GM19468 (cell line): ENCODE data around the gene MIB1.
"Not testable (repeated sequence)": the region's sequence is repeated elsewhere in the genome, so short reads cannot be mapped to it uniquely, and the experiment has no call there.

Experiments used
- ATAC-seq: cut with Tn5 transposase; IDR thresholded peaks from one replicate; pipeline ENCODE4 v1.9.1; 2021; ENCODE audit warnings: mild to moderate bottlenecking, moderate library complexity, moderate number of reproducible peaks; ENCODE audit not compliant: unreplicated experiment; ENCODE audit errors: extremely low read depth

MIB1 gene

DNA sequence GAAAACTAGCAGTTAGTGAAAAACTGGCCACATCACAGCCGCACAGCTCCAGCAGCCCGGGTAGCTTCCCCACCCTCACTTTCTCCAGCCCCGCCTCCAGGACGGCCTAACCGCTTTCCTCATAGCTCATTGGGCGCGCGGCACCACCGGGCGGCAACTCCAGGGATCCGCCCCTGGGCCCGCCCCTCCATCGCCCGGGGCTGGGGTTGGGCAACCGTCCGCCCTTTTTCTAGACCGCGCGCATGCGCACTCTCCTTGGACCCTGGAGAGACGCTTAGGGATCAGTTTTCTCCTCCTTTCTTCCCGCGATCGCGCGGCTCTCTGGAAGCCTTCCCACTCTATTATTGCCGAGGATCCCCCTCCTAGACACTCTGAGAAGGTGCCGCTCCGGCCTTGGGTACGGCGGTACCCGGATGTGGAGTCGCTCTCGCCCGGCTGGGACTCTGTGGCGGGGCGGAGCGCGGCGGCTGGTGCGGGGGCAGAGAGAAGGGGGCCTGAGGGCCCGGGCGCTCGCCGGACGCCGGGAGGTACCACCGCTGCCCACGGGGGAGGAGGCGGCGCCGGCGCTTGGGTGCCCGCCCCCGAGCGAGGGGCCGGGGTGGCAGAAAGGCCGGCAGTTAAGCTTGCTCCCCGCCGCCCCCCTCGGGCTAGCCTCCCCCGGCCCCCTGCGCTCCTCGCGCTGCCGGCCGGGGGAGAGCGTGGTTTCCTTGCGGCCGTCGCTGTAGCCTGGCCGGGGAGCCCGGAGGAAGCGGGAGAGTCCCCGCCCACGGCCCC lies at the start of gene MIB1:
Gene MIB1, plus strand, starts transcription at position 255 of the 774 bp plus-strand sequence. CDS start 792 bp downstream, outside the sequence.
- peak; percentile 93 for ATAC-seq

DNA sequence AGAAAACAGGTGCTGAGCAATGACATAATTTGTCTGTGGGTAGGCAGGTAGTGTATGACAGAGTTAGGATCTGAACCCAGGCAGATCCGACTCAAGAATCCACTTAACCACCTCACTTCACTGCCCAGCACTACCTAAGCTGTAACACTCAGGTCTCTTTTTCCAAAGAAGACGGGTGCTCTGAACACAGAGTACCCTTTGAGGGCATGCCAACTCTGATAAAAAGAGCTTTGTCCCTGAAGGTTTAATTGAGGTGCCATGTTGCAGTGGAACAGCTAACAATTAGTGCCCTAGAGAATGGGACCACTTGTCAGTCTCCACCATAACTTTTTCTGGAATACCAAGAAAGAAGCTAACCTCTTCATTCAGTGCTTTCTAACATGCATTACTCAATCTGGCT lies 47.3 kb upstream of the MIB1 start:
- no peak for ATAC-seq

DNA sequence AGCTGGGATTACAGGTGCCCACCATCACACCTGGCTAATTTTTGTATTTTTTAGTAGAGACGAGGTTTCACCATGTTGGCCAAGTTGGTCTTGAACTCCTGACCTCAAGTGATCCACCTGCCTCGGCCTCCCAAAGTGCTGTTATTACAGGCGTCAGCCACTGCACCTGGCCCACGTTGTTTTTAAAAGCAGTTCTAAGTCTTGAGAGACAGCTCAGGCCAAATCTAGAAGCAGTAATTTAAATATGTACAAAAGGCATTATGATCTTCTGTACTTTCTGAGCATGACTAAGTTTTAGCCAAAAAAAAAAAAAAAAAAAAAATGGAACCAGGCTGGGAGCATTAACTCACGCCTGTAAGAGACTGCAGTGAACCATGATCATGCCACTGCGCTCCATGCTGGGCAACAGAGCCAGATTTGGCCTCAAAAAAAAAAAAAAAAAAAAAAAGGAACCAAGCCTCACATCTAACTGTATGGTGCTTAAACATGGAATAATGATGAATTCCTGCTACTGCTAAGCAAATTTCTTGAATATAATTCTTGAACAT lies 40.0 kb upstream of the MIB1 start:
- ATAC-seq: no peak

DNA sequence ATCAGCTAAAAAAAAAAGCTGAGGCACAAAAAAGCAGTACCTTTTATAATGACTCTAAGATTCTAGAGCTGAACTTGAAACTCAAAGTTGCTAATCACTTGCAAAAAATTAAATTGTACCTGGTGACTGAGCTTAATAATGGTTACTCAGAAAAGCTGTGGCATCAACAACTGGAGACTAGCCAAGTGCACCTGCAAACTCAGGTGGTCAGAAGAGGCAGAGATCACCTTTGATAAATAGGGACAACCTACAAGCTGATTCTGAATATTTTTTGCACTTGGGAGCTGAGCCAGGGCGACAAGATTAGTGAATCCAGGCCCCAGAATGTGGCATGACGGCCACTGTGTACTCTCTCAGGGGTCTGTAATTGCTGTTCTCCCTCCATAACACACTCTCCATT lies 39.0 kb upstream of the MIB1 start:
- ATAC-seq: no peak

DNA sequence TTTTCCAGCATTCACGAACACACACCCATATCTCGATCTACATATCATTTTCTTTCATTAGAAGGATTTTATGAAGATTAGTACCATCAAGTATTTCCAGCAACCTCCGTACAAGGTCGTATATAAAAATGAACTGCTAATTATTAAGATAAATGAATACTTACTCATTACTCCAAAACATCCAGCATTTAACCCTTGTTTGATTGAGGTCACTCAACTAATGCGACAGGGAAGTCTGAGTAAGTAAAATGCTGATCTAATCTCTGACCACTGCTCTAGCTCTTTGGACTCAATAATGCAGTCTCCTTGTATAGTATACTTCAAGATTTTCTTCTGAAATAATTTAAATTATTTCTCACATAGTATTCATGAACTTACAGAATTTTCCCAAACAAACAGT lies 38.0 kb upstream of the MIB1 start:
- ATAC-seq: no peak

DNA sequence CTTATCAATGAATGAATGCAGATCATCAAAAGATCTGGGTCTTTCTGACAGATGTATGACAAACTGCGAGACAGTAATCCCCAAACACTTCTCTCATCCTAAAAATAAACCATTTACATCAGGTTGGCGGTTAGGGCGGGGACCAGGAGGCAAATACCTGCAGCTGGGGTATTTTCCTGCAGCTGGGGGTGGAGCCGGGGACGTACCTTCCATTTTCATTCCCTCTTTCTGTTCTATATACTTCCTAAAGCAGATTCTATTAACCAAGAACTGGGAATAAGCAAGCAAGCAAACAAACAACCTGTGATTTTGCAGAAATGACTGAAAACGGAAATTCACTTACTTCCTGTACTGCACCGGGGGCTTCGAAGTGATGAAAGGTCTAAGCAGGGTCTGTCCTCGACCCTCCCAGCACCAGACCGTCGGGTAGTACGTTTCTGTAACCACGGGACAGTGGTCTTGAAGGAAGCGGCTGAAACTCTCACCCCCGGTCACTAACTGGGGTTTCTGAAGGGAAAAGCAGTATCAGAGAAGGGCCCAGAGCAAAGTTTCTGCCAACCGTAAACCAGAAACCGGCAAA lies 37.3 kb upstream of the MIB1 start:
- no peak for ATAC-seq

DNA sequence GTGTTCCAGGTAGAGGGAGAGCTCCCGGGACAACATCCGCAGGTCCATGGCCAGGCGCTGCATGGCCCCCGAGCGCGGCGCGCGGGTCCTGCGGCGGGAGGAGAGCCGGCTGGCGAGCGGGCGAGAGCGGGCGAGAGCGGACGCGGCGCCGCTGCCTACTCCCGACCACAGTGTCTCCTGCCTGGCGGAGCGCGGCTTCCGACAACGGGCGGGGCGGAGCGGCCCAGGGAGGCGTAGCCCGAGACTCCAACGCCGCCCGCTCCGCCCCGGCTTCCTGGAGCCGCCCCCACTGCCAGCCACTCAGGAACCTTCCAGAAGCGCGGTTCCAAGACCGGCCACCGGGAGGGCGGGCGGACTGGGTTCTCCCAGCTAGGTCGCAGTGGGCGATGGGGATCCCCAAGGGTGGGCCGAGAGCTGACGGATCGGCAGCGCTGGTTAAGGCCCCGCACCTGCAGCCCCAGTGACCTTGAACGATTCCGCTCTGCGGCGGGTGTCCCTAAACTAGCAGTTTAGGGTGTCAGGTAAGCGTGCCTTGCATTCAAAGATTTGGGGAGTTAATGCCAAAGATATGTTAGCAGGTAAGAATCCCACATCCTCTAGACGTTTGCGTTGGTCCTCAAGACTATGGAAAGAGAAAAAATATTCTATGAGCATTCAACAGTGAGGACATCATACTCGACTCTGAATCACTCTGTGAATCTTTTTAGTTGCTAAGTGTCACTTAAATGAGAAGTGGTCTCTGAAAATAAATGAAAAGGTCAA lies 35.8 kb upstream of the MIB1 start, which contains the start of gene ABHD3:
Gene ABHD3, minus strand, starts transcription at position 172 of the 762 bp plus-strand sequence. Its CDS starts 109 bp downstream, at position 63.
- ATAC-seq: peak; percentile 83

GRCh38 chr18:21706386-21706865 lies 34.2 kb upstream of the MIB1 start:
- no peak for ATAC-seq

GRCh38 chr18:21707130-21707529 lies 33.5 kb upstream of the MIB1 start:
- not testable (repeated sequence) for ATAC-seq

DNA sequence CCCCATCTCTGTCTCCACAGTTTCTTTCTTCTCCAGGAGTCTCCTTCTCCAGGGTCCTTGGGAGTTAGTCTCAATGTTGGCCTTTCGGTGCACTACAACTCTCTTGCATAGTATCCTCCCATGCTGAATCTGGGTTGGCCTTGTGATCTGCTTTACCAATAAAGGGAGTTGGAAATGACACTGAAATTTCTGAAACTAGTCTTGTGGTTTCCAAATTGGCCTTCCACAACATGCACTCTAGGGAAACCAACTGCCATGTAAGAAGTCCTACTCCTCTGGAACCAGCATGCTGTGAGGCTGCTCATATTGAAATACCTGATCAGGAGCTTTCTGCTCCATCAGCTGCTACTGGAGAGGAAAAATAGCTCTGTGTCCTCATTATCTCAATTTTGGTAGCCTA lies 26.1 kb upstream of the MIB1 start:
- no peak for ATAC-seq

DNA sequence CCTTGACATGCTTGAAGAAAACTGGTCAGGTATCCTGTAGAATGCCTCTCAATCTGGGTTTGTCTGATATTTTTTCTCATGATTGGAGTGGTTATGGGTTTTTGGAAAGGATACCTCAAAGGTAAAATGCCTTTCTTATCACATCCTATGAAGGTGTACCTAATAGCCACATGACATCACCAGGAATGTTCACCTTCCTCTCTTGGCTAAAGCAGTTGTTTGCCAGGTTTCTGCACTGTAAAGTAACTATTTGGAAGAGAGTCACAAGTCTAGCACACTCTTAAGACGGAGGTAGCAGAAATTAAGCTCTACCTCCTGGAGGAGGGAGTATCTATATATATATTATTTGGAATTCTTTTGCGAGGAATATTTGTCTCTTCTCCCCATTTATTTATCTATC lies 17.9 kb upstream of the MIB1 start:
- ATAC-seq: no peak

GRCh38 chr18:21725201-21725600 lies 15.4 kb upstream of the MIB1 start:
- ATAC-seq: no peak

DNA sequence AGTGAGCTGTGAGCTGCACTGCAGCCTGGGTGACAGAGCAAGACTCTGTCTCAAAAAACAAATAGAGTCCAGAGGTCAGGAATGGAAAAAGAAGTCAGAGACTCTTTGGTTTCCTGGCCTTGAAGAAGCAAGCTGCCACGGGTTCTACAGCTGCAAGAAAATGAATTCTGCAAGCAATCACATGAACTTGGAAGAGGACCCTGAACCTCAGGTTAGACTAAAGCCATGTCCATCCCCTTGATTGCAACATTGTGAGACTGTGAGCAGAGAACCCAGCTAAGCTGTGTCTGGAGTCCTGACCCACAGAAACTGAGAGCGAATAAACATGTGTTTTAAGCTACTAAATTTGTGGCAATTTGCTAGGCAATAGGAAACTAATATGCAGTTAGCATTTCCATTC lies 12.9 kb upstream of the MIB1 start:
- ATAC-seq: no peak

- no peak for ATAC-seq
These were observed 7.6 kb upstream of the MIB1 start for GRCh38 chr18:21733011-21733410.

- ATAC-seq: no peak
These were observed 5.1 kb upstream of the MIB1 start for GRCh38 chr18:21735452-21736015.

DNA sequence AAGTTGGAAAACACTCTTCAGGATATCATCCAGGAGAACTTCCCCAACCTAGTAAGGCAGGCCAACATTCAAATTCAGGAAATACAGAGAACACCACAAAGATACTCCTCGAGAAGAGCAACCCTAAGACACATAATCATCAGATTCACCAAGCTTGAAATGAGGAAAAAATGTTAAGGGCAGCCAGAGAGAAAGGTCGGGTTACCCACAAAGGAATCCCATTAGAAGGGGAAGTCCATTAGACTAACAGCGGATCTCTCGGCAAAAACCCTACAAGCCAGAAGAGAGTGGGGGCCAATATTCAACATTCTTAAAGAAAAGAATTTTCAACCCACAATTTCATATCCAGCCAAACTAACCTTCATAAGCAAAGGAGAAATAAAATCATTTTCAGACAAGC lies 3.7 kb upstream of the MIB1 start:
- ATAC-seq: not testable (repeated sequence)

GRCh38 chr18:21739604-21740537 lies 721 bp upstream of the MIB1 start:
- no peak for ATAC-seq

- no peak for ATAC-seq
These were observed 645 bp downstream of the MIB1 start for GRCh38 chr18:21741312-21741561.

- ATAC-seq: no peak
These were observed 1.1 kb downstream of the MIB1 start for GRCh38 chr18:21741562-21742314.
